Keratinocyte (primary cell): ENCODE measurements around the gene CD79A.

Experiments
- CTCF ChIP-seq, 3 experiments: IDR thresholded peaks in 1 of 3; conservative IDR thresholded peaks in 1 of 3; optimal IDR thresholded peaks in 1 of 3; 2 replicates in 2 of 3; 3 replicates in 1 of 3; pipeline versions ENCODE3 to v1.5.1; 2011; ENCODE audit warnings: low read length in 3 of 3, mild to moderate bottlenecking in 3 of 3, moderate library complexity in 2 of 3, control low read depth in 1 of 3, inconsistent platforms in 1 of 3; ENCODE audit not compliant: insufficient read depth in 2 of 3; ENCODE audit errors: extremely low read depth in 1 of 3
- EZH2 ChIP-seq: IDR thresholded peaks from one replicate; pipeline ENCODE4 v1.6.1; 2012; ENCODE audit warnings: inconsistent platforms, mild to moderate bottlenecking, low read length, moderate library complexity

GRCh38 chr19:41892173-41892902, 15.3 kb downstream of the CD79A start:
- no peak for TF ChIP-seq CTCF (optimal IDR thresholded peaks at IDR 0.05 in 1 of 3, IDR thresholded peaks at IDR 0.05 in 1 of 3, conservative IDR thresholded peaks at IDR 0.05 in 1 of 3; ENCODE audit: extremely low read depth in 1 of 3, insufficient read depth in 2 of 3, low read length in 3 of 3)
- TF ChIP-seq EZH2: no peak
